HG03469 (cell line): ENCODE results near the gene PIBF1.
"Not testable (repeated sequence)": the region's sequence is repeated elsewhere in the genome, so short reads cannot be mapped to it uniquely, and the experiment has no call there.

ENCODE experiments used
- ATAC-seq: cut with Tn5 transposase; IDR thresholded peaks from one replicate; pipeline ENCODE4 v1.9.1; 2021; ENCODE audit warnings: mild to moderate bottlenecking, moderate library complexity, moderate number of reproducible peaks; ENCODE audit not compliant: unreplicated experiment

The PIBF1 gene

DNA sequence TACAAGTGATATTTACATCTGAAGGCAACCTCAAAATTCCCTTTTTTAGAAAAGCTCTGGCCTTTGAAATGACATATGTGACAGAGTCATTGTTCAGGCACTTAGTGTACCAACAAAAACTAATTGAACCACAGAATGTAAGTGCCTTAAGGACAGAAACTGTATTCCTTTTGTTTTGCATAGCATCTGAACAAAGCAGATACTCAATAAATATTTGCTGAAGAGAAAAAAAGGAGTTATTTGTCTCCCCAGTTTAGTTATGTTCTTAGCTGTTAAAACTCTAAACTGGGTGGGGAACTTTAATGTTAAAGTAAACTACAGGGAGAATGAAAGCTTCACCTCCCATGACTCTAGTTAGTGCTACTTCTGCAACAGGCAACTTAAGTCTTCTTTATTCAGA is 220.0 kb downstream of the PIBF1 start:
- ATAC-seq = no peak

DNA sequence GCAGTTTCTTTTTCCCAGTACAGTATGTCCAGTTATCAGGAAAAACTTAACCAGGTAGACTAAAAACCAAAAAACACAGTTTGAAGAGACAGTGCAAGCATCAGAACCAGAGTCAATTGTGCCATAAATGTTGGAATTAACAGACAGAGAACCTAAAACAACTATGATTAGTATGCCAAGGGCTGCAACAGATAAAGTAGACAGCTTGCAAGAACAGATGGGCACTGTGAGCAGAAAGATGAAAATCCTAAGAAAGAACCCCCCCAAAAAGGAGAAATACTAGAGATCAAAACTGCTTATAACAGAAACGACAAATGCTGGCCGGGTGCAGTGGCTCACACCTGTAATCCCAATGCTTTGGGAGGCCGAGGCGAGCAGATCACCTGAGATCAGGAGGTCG is 229.8 kb downstream of the PIBF1 start:
- ATAC-seq = no peak

DNA sequence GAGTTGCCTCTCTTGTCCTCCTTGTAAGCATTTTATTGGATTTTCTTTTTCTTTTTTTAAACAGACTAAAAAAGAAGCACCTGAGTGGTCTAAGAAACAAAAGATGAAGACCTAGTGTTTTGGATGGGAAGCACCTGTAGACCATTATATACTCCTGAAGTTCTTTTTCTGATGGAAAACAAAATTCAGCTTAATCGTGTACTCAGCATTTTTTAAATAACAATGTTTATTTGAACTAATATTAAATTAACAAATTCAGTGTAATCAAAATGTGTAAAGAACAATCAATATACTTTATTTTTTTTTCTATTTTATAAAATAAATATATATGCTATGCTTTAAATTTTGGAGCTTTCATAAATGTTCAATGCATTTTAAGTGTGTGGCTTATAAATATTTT is 233.9 kb downstream of the PIBF1 start:
- no peak for ATAC-seq

DNA sequence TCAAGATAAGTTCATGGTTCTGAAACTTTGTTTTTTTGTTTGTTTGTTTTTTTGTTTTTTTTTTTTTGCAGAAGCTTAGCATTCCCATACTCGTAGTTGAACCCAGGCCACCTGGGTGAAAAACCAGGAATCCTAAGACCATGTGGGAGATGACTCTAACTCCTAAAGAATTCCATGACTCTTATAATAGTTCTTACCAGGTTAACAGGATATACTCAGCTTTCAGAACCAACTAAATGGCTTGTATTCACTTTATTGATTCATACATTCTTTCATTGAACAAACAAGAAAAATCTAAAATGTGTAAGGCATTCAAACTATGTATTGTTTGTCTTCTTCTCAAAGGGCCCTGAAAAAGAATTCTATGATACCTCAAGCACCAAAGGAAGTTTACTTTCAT is 236.4 kb downstream of the PIBF1 start:
- no peak for ATAC-seq

DNA sequence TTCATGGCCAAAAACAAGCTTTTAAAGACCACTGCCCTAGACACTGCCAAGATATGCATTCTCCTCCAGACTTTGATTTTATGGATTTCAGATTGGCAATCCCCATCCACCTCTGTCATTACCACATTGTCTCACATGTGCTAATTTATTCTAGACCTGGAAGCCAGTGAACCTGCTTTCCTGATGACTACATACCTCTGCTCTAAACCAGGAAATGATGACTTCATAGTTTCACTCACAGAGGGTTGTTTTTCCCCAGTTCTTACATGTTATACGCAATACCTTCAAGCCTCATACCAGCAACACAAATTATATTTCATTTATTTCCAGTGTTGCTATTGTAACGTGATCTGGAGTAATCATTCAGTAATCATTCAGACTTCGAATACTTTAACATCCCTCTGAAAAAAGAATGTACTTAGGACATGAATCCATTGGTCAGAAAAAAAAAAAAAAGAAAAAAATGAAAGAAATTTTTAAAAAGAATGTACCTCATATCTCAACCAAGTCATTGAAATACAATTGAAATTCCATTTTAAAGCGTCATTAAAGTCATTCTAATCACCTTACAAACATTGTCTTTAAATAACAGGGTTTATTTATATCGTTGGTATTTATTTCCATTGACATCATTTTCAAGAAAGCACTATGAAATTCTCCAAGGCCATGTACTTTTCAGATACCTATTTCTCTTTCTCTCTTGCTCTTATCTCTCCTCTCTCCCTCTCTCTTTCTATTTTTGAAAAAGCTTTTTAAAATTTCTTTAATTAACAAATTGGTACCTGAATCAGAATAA is 243.5 kb downstream of the PIBF1 start:
- no peak for ATAC-seq

DNA sequence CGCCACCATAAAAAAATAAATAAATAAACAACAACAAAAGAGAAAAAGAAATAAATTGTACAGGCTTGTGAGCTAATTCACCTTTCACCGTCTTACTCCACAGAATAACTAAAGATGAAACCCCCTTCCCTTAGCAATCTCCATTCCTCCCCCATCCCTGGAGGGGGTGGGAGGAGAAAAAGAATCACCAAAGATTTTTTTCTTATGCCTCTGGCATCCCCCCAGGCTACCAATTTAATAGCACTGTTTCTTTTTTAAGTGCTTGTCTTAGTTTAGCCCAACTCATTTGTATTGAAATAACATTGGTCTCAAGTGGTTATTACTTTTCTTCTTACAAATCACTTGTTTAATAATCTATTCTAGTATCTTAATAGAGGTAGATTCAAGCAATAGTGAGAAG is 253.0 kb downstream of the PIBF1 start:
- ATAC-seq = no peak

DNA sequence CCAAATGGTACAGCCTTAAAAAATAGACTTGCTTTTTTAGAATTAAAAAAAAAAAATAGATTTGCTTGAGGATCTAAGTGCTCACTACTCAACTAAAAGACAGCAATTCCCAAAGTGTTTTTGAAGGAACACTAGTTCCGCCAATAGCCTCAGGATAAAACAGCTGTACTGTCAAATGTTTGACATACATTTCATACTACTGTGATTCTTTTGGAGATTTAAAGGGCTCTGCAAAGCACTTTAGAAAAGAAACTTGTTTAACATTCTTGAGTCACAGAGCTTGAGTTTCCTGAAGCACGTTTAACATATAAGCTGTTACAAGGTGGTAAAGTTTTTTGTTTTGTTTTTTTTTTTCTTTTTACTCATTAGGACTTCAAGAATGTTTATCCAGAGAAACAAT is 253.7 kb downstream of the PIBF1 start:
- ATAC-seq = no peak

DNA sequence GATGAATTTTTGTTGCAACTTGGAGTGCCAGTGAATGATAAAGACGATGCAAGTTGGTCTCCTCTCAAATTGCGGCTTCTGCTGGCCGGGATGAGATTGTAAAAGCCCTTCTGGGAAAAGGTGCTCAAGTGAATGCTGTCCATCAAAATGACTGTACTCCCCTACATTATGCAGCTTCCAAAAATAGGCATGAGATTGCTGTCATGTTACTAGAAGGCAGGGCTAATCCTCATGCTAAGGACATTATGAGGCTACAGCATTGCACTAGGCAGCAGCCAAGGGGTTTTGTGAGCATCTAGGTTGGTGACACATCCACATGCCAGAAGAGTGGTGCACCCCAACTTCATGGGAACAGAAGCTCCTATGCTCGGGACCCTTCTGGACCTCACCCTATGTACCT is 254.6 kb downstream of the PIBF1 start:
- no peak for ATAC-seq

DNA sequence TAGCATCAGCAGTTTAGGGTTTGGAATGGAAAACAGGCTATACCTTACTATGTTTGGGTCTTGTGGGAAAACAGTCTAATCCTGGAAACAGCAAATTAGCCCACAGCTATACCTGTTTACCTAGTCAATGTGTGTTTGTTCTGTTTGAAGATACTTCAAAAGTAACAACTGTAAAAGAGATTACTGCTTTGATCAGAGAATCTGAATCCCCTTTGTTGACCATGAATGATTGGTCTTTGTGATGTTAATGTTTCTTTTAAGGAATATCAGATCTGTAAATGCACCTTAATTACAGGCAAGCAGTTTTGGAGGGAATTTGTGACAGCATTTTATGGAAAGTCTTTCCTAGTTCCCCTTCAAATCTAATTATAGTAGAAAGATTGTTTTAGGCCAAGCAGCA is 256.1 kb downstream of the PIBF1 start:
- ATAC-seq = no peak

DNA sequence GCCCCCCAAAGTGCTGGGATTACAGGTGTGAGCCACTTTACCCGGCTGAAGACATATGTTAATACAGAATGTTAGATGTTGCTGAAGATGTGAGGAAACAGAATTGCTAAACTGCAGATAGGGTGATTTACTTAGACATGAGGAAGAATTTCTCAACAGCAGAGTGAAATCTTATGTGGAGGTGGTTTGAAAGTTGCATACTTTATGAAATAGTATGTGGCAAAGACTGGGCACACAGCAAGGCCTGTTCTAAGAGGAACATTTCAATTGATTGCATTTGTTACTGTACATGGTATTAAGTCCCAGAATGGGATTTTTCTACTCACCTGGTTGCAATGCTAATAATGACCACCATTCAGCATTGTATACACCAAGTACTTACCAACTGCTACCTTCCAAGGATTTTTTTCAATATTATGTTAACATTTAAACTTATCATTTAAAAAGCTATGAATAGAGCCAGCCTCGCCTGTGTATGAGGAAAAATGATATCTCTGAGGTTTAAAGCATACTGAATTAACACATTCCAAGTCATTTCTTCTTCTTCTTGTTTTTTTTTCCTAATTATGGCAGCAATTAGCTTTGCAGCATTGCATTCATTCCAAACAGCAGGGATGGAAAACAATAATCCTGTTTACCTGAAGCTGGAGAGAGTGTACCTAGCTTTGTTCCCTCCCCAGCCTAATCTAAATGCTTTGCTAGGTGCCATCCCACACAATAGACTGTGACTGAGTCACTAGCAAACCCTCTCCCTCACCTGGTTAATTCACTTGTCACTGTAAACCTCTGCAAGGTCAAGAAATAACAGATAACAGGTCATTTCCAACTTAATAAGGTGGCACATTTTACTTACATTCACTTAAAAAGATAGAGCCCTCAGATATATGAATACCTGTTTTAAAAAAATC is 257.5 kb downstream of the PIBF1 start:
- ATAC-seq = no peak

DNA sequence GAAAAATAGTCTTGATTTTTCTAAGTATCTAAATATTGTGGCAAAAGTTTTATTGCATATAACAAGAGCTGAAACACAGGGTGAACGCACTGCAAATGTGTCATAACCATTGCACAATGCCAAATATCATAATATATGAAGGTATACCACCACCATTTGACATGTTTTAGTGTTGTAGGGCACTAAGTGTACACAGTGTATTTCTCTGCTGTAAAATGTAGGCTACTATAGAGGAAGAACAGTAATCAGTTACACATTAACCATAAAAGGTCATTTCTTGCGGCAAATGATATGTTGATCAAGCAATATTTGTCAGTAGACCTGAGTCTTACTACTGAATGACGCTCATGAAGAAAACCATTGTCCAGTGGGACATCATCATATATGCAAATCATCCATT is 258.6 kb downstream of the PIBF1 start:
- ATAC-seq = no peak

DNA sequence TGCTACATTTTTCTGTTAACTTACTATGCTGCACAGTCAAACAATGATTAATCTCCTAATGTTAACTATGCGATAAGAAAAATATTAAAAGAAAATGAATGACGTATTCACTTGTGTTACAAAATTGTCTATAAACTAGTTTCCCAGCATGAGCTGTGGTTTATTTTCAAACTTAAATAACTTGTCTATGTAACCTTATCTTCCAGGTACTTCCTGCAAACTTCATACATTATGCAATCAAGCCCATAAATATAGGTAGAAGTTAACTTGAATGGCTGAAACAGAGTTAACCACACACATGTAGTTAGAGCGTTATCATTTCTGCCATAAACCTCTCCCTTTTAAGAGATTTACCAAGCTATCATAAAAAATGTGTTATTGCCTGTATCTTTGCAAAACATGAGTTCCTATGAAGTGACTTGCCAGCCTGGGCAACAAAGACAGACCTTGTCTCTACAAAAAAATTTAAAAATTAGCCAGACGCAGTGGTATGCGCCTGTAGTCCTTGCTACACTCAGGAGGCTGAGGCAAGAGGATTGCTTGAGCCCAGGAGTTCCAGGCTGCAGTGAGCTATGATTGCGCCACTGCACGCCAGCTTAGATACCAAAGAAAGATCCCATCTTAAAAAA is 259.1 kb downstream of the PIBF1 start:
- no peak for ATAC-seq

DNA sequence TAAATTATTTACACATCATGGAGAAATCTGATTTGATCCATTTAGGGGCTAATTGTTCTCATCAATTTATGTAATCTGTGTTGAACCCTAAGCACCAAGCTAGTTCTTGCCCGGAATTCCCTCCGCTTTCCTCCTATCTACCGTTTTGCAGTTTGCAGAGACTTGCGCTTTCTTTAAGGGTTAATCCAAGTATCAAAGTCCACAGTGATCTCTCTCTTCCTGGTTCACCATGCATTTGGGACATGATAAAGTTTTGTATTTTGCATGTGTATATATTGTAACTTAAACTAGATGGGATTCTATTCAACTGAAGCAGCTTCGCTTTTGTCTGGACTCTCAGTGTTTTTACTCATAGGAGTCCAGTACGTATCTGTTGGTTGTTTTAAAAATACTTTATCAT is 263.1 kb downstream of the PIBF1 start:
- ATAC-seq = no peak

DNA sequence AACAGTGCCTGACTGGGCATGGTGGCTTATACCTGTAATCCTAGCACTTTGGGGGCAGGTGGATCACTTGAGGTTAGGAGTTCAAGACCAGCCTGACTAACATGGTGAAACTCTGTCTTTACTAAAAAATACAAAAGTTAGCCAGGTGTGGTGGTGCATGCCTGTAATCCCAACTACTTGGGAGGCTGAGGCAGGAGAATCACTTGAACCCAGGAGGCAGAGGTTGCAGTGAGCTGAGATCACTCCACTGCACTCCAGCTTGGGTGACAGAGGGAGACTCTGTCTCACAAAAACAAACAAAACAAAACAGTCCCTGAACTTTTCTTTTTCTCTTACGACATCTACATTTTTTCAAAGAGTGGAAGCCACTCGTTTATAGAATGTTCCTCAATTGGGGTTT is 266.7 kb downstream of the PIBF1 start:
- ATAC-seq = not testable (repeated sequence)

DNA sequence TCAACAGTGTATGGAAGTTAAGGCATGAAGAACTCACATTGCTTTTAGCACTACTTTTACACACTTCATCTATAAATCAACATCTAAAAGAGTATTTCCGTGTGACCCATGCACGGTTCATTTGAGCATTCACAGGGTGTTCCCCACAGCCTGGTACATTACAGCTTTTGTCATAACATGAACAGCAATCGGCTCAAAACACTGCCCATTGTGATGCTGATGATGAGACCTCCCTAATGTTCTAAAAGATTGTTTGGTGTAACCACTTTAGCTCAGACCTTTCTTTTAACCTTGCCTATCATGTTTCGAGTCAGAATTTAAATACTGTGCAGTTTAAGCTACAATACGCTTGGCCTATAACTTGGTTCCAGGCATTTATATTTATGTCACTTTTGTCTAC is 272.8 kb downstream of the PIBF1 start:
- no peak for ATAC-seq

DNA sequence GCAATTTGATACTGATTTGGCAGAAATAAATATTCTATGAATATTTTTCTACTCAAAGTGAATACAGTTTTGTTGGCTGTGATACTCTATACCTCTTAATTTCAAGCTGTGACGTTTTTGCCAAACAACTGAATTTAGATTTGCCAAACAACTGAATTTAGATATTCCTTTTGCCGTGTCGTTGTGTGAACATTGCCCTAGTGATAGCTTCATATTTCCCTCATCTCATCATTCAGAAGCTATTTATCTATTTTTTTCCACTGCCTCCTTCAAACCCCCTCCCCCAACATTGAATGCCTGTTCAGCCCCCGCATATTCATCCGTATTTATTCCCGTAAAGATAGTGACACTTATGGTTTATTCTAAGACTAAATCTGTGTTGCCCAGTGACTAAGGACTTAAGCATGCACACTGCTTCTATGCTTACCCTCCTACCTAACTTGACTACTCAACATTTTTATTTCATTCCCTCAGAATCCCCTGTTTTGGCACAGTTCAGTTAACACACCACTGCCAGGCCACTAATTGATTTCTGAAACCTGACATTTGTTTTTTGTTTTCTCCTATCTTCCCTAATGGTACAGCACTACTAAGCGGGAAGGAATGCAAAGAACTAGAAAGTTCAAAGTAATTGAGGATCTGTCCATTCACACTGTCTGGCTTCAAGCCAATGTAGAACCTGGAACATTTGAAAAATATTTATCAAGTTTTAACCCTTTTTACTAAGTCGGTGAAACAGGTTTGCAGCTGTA is 274.1 kb downstream of the PIBF1 start:
- ATAC-seq = no peak

DNA sequence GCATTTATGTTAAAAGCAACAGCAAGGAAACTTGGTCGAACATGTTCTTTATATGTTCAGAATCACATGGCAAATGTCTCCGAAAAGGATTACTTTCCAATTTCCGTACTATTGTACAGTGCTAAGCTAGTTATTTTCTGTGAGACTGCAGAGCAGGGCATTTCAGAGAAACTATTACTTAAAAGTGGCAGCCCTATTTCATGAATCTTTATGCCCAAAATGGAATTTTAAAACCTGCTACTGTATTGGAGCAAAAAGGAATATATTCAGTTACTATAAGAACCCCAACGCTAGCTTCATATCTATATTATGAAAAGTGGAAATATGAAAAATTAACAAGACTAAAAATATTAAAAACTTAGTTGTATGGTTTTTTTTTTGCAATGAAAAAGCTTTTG is 274.6 kb downstream of the PIBF1 start:
- ATAC-seq = no peak

DNA sequence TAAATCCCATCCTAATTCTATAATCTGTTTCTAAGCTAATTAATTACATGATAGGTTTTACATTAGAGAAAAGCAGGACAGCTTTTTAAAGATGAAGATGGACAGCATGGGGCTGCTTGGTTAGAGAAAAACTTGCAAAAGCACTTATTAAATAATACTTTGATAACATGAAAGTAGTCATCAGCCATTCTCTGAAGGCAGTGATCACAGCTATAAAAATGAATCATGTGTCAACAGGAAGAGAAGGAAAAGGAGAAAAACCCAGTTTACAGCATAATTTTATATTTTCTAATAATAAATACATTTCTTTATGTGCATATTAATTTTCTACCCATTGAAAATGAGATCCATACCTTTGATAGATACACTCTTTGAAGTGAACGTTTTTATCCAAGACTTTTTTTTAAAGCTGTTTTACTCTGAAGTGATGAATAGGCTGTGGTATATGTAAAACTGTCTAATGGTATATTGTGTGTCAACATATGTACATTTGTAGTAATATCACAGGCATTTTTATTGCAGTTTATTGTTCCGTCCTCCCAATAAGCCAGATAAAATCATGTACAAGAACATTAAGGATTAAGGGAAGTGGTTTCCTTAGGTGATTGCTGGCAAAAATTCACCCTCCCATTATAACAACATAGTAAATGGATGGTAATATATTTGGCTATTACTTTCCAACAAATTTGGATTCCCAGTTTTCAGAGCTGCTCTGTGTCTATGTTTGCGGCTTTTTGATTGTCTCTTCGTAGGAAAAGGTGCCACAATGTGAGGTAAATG is 275.5 kb downstream of the PIBF1 start:
- no peak for ATAC-seq

DNA sequence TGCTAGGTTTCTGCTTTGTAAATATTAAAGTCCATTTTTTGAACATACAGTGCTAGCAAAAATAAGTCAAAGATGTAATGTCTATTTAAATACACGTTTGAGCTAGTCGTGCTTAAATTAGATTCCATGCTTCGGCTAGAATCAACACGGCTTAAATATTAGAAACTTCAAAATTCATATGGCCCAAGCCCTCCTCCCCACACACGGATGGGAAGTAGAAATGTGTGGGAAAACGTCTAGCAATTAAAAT is 276.1 kb downstream of the PIBF1 start:
- no peak for ATAC-seq

DNA sequence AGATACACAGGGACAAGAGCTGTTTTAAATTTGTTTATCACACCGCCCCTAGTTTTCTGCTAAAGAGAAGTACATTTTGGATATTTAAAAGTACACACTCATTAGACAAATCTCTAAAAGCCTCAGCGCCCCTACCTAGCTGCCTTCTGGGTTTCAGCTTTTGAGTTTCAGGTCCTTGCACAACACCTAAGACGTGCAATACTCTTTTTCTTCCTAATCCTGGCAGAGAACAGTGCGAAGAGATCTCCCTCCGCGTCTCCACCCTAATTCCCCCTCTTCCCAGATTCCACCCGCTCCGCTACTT is 276.5 kb downstream of the PIBF1 start:
- ATAC-seq = no peak
